KG1 (cell line): Measurements from ENCODE around the gene BMPR1B.
"Not testable (repeated sequence)": the region's sequence is repeated elsewhere in the genome, so short reads cannot be mapped to it uniquely, and the experiment has no call there.

Experiments used
- DNase-seq: peaks from one replicate; lab custom pipeline; 2025; lab: John Stamatoyannopoulos, UW

The BMPR1B gene

DNA sequence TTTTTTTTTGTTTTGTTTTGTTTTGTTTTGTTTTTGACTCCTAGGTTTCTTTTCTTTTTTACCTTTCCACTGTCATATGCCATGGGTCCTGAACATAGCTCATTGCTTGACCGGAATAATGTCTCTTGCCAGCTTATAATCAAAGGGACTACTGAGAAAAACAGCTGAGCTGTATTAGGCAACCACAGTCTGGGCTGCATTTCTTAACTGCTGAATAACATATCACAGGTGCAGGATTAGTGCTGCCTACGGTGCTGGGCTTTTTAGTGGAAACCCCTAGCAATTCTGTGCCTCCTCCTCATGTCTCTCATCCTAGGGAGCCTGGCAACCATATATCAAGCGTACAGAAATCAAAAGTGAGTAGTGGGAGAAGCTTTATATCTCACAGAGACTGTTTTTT is 333.5 kb downstream of the BMPR1B start:
- no peak for DNase-seq

DNA sequence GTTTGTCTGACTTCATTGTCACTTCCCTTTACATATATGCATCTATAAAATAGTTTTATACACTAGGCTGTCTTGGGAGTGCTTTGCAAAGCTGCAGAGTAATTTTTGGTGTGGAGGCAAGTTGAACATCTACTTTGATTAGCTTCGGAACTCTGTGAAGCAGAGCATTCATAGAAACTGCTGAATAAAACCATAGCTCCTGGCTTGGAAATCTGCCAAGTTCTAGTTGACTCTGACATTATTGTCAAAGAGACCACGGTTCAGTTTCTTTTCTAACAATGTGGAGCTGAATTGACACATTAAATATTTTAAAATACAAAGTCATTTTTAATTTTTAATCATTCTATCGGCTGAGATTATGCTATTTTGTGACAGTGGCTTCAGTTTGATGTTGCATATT is 335.0 kb downstream of the BMPR1B start:
- no peak for DNase-seq

DNA sequence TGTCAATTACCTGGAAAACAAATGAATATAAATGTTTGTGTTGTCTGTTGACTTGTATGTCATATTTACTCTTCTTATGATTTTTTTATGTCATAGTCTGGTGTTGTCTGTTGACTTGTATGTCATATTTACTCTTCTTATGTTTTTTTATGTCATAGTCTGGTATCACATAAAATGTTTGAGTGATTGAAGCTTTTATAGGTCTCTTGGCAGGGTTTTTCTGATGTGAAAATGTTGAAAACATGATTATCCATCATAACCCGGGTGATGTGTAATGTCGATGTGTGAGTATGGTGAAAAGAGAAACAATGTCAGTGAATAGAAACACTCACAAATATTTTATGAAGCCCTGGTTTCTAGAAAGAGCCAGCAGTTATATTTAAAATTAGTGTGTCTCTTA is 335.7 kb downstream of the BMPR1B start:
- no peak for DNase-seq

DNA sequence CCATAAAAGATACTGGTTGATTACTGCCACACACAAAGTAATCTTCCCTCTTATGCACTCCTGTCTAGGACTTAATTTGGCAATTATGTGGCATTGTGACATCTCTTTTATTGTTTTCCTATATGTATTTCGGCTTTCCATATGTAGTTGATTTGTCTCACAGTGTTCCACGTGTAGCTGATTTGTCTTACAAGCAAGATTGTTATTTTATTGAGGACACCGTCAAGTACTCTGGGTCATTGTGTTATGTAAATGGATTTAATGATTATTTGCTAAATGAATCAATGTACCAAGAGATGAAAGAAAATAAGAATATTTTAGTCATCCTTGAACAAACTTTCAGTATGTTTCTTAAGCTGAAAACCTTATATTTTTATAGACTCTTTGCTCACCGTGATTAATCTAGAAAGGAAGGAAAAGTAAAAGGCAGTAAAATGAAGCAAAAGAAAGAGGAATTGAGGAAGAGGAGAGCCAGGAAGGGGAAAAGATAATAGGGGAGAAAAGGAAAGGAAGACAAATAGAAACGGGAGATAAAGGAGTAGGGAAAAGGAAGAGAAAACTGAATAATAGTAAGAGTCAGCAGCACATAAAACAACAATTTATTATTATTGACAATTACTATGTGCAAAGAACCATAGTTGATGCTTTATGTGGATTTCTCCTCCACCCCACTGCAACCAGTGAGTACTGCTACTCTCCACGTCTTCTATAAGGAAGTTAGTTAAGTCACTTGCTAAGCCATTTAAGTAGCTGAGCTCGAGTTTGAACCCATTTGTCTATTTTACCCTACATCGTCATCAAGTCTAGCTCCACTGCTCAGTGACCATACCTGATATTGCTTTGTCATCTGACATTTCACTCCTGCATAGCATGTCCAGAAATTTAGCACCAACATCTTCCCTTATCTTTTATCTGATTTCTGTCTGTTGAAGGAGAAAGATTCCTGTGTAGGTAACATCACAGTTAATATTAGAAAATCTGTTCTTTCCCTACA is 336.5 kb downstream of the BMPR1B start:
- DNase-seq = no peak

GRCh38 chr4:95095348-95095974 is 337.7 kb downstream of the BMPR1B start:
- DNase-seq = no peak

DNA sequence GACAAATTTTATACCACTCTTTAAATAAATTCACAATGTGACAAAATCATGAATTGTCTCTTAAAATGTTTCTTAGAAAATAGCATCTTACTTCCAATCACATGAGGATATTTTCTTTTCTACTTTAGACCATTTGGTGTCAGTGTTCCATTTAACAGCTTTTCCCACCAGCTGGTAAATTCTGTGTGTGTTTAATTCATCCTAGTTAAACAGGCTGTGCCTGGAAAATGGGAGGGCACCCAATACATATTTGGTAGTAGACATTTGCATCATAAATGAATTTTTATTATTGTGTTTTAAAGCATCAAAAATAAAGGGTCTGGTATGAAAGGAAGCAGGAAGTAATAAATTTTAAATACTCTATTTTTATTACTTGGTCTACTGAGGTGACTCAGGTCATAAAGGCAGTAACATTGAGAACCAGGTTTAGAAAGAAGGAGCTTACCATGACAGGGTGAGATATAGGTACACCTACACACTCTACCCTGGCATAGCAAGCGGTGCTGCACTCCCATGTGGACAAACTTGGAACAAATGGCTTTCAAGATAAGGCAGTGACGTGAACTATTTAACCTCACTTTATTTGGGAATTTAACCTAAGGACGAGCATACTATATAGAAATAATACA is 344.5 kb downstream of the BMPR1B start:
- DNase-seq = no peak

- no peak for DNase-seq
These were observed 347.4 kb downstream of the BMPR1B start for GRCh38 chr4:95105112-95105511.

DNA sequence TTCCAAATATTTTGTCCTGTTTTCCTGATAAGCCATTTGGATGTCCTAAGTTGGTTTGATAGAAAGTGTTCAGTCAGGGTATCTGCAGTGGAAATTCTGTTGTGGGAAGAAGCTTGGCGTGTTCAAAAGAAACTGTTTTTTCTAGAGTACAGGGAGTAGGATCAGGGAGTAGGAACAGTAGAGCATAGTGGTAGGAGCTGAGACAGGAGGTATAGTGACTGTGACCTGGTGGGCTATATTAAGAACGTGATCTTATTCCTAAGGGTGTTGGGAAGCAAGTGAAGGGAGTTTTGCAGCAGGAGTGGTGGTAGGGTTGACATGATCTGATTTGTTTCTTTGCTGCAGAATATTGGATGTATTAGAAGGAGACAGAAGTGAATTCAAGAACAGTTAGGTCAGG is 348.2 kb downstream of the BMPR1B start:
- DNase-seq = no peak

DNA sequence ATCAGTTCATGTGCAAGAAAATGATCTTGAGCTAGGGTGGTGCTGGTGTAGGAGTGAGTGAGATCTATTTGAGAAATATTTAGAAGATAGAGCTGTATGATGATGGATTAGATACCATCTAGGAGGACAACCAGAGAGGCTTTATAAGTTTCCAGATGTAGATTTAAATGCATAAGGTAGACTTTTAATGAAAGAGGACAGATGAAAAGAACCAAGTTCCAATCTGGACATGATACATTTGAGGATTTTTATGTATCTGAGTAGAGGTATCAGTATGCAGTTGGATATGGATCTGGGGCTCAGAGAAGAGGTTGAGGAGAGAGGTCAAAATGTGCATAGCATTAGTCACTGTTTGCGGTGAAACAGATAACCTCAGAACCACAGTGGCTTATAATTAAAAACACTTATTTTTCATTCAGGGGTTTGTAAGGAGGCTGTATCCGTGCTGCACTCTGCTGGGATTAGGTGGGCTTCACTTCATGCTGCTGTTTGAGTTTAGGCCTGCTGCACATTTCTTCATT is 348.7 kb downstream of the BMPR1B start:
- DNase-seq = no peak

DNA sequence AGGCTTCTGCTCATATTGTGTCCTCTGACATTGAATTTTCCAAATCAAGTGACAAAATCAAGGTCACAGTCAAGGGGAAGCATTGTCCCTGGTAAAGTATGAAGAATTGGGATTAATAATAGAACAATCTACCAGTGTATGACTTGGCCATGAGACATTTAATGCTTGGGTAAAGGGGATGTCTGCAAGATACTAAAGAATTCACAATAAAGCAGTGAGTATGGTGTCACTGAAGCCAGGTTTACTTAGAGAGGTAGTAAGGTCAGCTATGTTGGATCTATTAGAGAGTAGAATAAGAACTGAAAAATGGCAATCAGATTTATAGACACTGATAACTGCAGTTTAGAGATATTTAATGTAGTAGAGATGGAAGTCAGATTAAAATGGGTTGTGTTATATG is 349.2 kb downstream of the BMPR1B start:
- no peak for DNase-seq

DNA sequence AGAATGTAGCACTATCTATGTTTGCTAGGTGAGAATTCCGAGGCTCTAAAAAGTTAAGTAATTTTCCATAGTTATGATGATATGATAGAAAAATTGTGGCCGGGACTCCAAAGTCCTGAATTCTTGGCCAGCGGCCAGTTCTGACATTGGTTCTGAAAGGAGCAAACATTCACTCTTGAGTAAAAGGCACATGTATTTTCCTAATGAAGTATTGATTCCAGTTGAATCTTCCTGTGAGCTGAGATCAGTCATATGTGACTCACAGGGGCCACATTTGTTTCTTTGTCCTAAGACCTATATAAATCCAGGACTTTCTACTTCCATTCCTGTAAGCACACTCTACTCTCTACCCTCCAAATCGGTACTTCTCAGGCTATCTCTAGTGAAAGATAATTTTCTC is 349.9 kb downstream of the BMPR1B start:
- DNase-seq = no peak

- no peak for DNase-seq
These were observed 351.2 kb downstream of the BMPR1B start for GRCh38 chr4:95108883-95109421.

DNA sequence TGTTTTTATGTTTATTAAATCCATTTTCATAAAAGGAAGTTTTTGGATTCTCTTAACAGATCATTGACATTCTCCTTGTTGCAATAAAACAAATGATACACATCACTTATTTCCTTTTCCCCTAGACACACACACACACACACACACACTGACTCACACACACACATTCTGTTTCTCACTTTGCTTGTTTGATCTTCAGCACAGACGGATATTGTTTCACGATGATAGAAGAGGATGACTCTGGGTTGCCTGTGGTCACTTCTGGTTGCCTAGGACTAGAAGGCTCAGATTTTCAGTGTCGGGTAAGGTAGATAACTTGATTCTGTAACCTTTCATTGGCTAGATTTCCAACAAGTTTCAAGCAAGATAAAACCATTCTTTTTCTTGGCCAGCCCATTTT is 356.8 kb downstream of the BMPR1B start:
- no peak for DNase-seq

DNA sequence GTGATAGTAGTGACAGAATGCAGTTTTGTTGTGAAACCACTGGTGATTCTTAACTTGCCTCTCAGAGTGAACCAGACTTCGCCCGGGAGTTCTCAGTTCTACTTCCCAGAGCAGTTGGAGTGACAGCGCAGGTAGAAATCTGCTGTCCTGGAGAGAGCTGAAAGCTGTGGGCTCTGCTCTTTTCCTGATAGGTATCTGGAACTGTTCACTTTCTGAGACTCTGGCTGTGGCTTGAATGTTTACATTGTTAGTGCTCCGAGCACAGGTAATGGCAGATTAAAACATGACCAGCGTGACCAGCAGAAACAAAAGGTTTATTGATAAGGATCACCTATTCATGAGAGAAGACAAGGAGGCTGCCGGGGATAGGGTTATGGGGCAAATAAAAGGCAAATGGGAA is 360.7 kb downstream of the BMPR1B start:
- DNase-seq = no peak

DNA sequence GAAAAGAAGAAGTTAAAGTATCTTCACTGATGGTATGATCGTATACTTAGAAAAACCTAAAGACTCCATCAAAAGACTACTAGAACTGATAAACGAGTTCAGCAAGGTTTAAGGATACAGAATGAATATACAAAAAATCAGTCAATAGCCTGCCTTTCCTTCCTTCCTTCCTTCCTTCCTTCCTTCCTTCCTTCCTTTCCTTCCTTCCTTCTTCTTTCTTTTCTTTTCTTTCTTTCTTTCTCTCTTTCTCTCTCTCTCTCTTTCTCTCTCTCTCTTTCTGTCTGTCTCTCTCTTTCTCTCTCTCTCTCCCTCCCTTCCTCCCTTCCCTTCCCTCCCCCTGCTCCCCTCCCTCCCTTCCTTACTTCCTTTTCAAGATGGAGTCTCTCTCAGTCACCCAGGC is 362.7 kb downstream of the BMPR1B start:
- no peak for DNase-seq

GRCh38 chr4:95122001-95122400 is 364.2 kb downstream of the BMPR1B start:
- DNase-seq = no peak

- DNase-seq = no peak
These were observed 367.2 kb downstream of the BMPR1B start for GRCh38 chr4:95124906-95125504.

GRCh38 chr4:95129031-95129430 is 371.3 kb downstream of the BMPR1B start:
- no peak for DNase-seq

GRCh38 chr4:95129821-95130311 is 372.1 kb downstream of the BMPR1B start:
- no peak for DNase-seq

DNA sequence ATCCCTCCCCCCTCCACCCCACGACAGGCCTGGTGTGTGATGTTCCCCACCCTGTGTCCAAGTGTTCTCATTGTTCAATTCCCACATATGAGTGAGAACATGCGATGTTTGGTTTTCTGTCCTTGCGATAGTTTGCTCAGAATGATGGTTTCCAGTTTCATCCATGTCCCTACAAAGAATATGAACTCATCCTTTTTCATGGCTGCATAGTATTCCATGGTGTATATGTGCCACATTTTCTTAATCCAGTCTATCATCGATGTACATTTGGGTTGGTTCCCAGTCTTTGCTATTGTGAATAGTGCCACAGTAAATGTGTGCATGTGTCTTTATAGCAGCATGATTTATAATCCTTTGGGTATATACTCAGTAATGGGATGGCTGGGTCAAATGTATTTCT is 376.3 kb downstream of the BMPR1B start:
- DNase-seq = not testable (repeated sequence)

- not testable (repeated sequence) for DNase-seq
These were observed 381.7 kb downstream of the BMPR1B start for GRCh38 chr4:95139424-95139823.

DNA sequence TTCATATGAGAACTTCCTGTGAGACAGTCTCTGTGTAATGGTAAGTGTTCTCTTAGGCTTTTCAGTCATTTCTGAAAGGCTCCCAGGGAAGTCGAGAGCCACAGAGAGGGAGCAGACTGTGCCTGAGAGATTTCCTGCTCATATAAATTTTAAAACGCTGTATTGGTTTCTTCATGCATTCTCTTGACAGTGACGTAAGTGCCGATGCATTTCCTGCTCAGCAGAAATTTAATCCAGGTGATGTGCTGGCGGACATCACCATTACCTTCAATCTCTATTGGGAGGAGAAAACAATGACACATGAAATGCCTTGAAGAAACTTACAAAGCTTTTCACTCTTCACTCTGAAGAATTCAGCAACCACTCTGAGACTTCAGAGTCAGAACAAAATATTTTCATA is 383.6 kb downstream of the BMPR1B start:
- DNase-seq = no peak
